IMR-90 (cell line): ENCODE measurements around the gene RNF149. TPM values are rescaled to one million over a fixed set of nuclear protein-coding genes. Genes with fewer than 3 reads are reported as not detected.

Experiments
- ATAC-seq: fragments of 200-7000 bp; cut with Tn5 transposase; 2 replicates; pipeline ENCODE4 v1.9.1; 2020; ENCODE audit warnings: low read depth, mild to moderate bottlenecking, moderate library complexity
- BruUV-seq: library from RNA; stranded (reverse); fragments of 400-500 nt; replicated peaks from 2 replicates; lab custom pipeline; 2021; lab: Mats Ljungman, UMichigan
- CTCF ChIA-PET: fragments of 300-600 bp; formaldehyde crosslinking; extraction: SDS; loops from one replicate; lab custom pipeline; 2021; ENCODE audit warnings: antibody characterized with exemption; lab: Yijun Ruan, JAX
- POLR2A ChIA-PET: fragments of 300-600 bp; sonication (Branson Sonifier 250); formaldehyde crosslinking; loops from one replicate; lab custom pipeline; 2022; ENCODE audit warnings: antibody characterized with exemption; ENCODE audit not compliant: unreplicated experiment; lab: Charles Lee
- DNase-seq: peaks from one replicate; pipeline ENCODE4 v3.0.0; 2013
- H2AFZ ChIP-seq: replicated peaks from 2 replicates; pipeline ENCODE3; 2013; ENCODE audit warnings: low read length, mild to moderate bottlenecking; ENCODE audit not compliant: poor library complexity
- H2AK5ac ChIP-seq: 2 replicates; pipeline ENCODE4 v1.6.1; 2013; ENCODE audit warnings: low read depth, low read length, inconsistent platforms
- H2AK9ac ChIP-seq: replicated peaks from 2 replicates; pipeline ENCODE3; 2013; ENCODE audit warnings: mild to moderate bottlenecking, low read depth, low read length, moderate library complexity; ENCODE audit not compliant: poor library complexity
- H2BK120ac ChIP-seq: 2 replicates; pipeline ENCODE4 v1.6.1; 2013; ENCODE audit warnings: low read depth, low read length, inconsistent platforms
- H2BK15ac ChIP-seq: 3 replicates; pipeline ENCODE4 v1.6.1; 2013; ENCODE audit warnings: low read depth, low read length, inconsistent platforms
- H2BK20ac ChIP-seq: 2 replicates; pipeline ENCODE4 v1.6.1; 2013; ENCODE audit warnings: low read depth, mild to moderate bottlenecking, inconsistent platforms, low read length, moderate library complexity
- H2BK5ac ChIP-seq: 2 replicates; pipeline ENCODE4 v1.6.1; 2013; ENCODE audit warnings: mild to moderate bottlenecking, low read depth, low read length, inconsistent platforms; ENCODE audit not compliant: poor library complexity, severe bottlenecking
- H3K14ac ChIP-seq: replicated peaks from 2 replicates; pipeline ENCODE4 v1.6.1; 2013; ENCODE audit warnings: low read depth, low read length, inconsistent platforms
- H3K18ac ChIP-seq: 2 replicates; pipeline ENCODE4 v1.6.1; 2013; ENCODE audit warnings: low read depth, low read length, control low read depth
- H3K23ac ChIP-seq: 2 replicates; pipeline ENCODE4 v1.6.1; 2013; ENCODE audit warnings: low read depth, low read length, inconsistent platforms
- H3K27ac ChIP-seq: 2 replicates; pipeline ENCODE4 v1.5.1; 2013; ENCODE audit warnings: mild to moderate bottlenecking, control low read depth, low read length; ENCODE audit not compliant: insufficient read depth
- H3K27me3 ChIP-seq: 2 replicates; pipeline ENCODE4 v1.6.1; 2013; ENCODE audit warnings: low read length; ENCODE audit not compliant: control insufficient read depth, insufficient read depth
- H3K36me3 ChIP-seq: 2 replicates; pipeline ENCODE4 v1.6.1; 2013; ENCODE audit warnings: low read length, mixed read lengths; ENCODE audit not compliant: control insufficient read depth, insufficient read depth
- H3K4ac ChIP-seq: 2 replicates; pipeline ENCODE4 v1.6.1; 2013; ENCODE audit warnings: low read depth, low read length, inconsistent platforms
- H3K4me1 ChIP-seq: 2 replicates; pipeline ENCODE4 v1.6.1; 2013; ENCODE audit warnings: low read length, mixed read lengths; ENCODE audit not compliant: control insufficient read depth, insufficient read depth
- H3K4me2 ChIP-seq: 2 replicates; pipeline ENCODE4 v1.6.1; 2013; ENCODE audit warnings: low read depth, mild to moderate bottlenecking, control low read depth, low read length, moderate library complexity
- H3K4me3 ChIP-seq: 2 replicates; pipeline ENCODE4 v1.5.1; 2013; ENCODE audit warnings: low read depth, mild to moderate bottlenecking, control low read depth, low read length, moderate library complexity; ENCODE audit not compliant: insufficient read depth
- H3K56ac ChIP-seq: 2 replicates; pipeline ENCODE4 v1.6.1; 2013; ENCODE audit warnings: low read length, inconsistent platforms; ENCODE audit not compliant: insufficient read depth; ENCODE audit errors: extremely low read depth
- H3K79me1 ChIP-seq, 2 experiments: 2 replicates each; pipeline ENCODE4 v1.6.1; 2013; ENCODE audit warnings: low read length in 2 of 2, inconsistent platforms in 1 of 2, low read depth in 1 of 2
- H3K9ac ChIP-seq: 2 replicates; pipeline ENCODE4 v1.6.1; 2013; ENCODE audit warnings: low read depth, low read length, control low read depth
- H3K9me1 ChIP-seq: 2 replicates; pipeline ENCODE4 v1.6.1; 2013; ENCODE audit warnings: low read length, inconsistent platforms; ENCODE audit not compliant: insufficient read depth
- H3K9me3 ChIP-seq: 2 replicates; pipeline ENCODE4 v1.6.1; 2013; ENCODE audit warnings: low read length; ENCODE audit not compliant: control insufficient read depth, insufficient read depth
- H4K20me1 ChIP-seq: 2 replicates; pipeline ENCODE4 v1.6.1; 2013; ENCODE audit warnings: low read length, inconsistent platforms; ENCODE audit not compliant: insufficient read depth
- H4K5ac ChIP-seq: 2 replicates; pipeline ENCODE4 v1.6.1; 2013; ENCODE audit warnings: mild to moderate bottlenecking, low read depth, low read length, control low read depth
- H4K8ac ChIP-seq, 2 experiments: 2 replicates each; pipeline ENCODE4 v1.6.1; 2013; ENCODE audit warnings: low read depth in 2 of 2, low read length in 2 of 2, control low read depth in 1 of 2, inconsistent platforms in 1 of 2
- H4K91ac ChIP-seq: 2 replicates; pipeline ENCODE4 v1.6.1; 2013; ENCODE audit warnings: low read depth, low read length, inconsistent platforms; ENCODE audit not compliant: insufficient read depth
- BHLHE40 ChIP-seq: fragments of 150-350 bp; IDR thresholded peaks from 2 replicates; pipeline ENCODE4 v1.6.1; 2016; ENCODE audit warnings: mild to moderate bottlenecking, low read depth, low read length
- CEBPB ChIP-seq: IDR thresholded peaks from 2 replicates; pipeline ENCODE4 v1.6.1; 2012; ENCODE audit warnings: low read depth, low read length, improper control_type of control experiment
- CHD1 ChIP-seq: IDR thresholded peaks from 2 replicates; pipeline ENCODE4 v1.6.1; 2012; ENCODE audit warnings: low read depth, low read length, improper control_type of control experiment
- MAFK ChIP-seq: IDR thresholded peaks from 2 replicates; pipeline ENCODE4 v1.6.1; 2012; ENCODE audit warnings: low read depth, low read length, improper control_type of control experiment
- MAZ ChIP-seq: IDR thresholded peaks from 2 replicates; pipeline ENCODE4 v1.6.1; 2012; ENCODE audit warnings: low read depth, mild to moderate bottlenecking, low read length, improper control_type of control experiment, moderate library complexity, borderline replicate concordance
- MXI1 ChIP-seq: IDR thresholded peaks from 2 replicates; pipeline ENCODE4 v1.6.1; 2012; ENCODE audit warnings: low read depth, mild to moderate bottlenecking, low read length, moderate library complexity, borderline replicate concordance
- NFE2L2 ChIP-seq: fragments of 150-350 bp; IDR thresholded peaks from 2 replicates; pipeline ENCODE4 v1.6.1; 2016; ENCODE audit warnings: low read depth, mild to moderate bottlenecking, low read length
- RAD21 ChIP-seq: IDR thresholded peaks from 2 replicates; pipeline ENCODE4 v1.6.1; 2012; ENCODE audit warnings: low read length, improper control_type of control experiment
- RCOR1 ChIP-seq: IDR thresholded peaks from 2 replicates; pipeline ENCODE4 v1.6.1; 2012; ENCODE audit warnings: mild to moderate bottlenecking, low read length, improper control_type of control experiment; ENCODE audit not compliant: insufficient replicate concordance
- RFX5 ChIP-seq: IDR thresholded peaks from 2 replicates; pipeline ENCODE4 v1.8.0; 2012; ENCODE audit warnings: low read depth, mild to moderate bottlenecking, low read length, moderate library complexity
- SMC3 ChIP-seq: fragments of 150-350 bp; IDR thresholded peaks from 2 replicates; pipeline ENCODE4 v1.6.1; 2016; ENCODE audit warnings: low read depth, mild to moderate bottlenecking, antibody characterized with exemption, low read length, moderate library complexity
- USF2 ChIP-seq: fragments of 150-350 bp; IDR thresholded peaks from 2 replicates; pipeline ENCODE4 v1.6.1; 2017; ENCODE audit warnings: mild to moderate bottlenecking, antibody characterized with exemption, low read length, low read depth
- WGBS, 2 experiments: methylation state at CpG; one replicate each; pipeline versions ENCODE4 v1.1.5 to v1.1.7; 2013; ENCODE audit warnings: missing lambda C conversion rate in 2 of 2; ENCODE audit not compliant: insufficient read length in 1 of 2; ENCODE audit errors: extremely low coverage in 2 of 2; 5-methylcytosine and 5-hydroxymethylcytosine counted together
- dilution Hi-C: fragments of 300-500 bp; cut with HindIII; formaldehyde crosslinking; loops from one replicate; pipeline ENCODE4 v1.14.3; 2018; ENCODE audit warnings: low sequenced_read_pairs; ENCODE audit not compliant: unreplicated experiment
- in situ Hi-C: fragments of 300-500 bp; cut with MboI; formaldehyde crosslinking; loops from 3 replicates; pipeline ENCODE4 v1.14.3; 2019; ENCODE audit warnings: low sequenced_read_pairs, inconsistent platforms, mixed read lengths
- intact Hi-C: fragments of 100-400 bp; cut with micrococcal nuclease; formaldehyde crosslinking; loops from 2 replicates; pipeline ENCODE4 v1.10.0; 2022
- polyA plus RNA-seq, 3 experiments: library from polyadenylated mRNA; depleted of rRNA; stranded (reverse); fragments of >200 nt; gene quantifications; 2 replicates each; pipeline ENCODE4 v1.2.3, GENCODE V29; 2012; ENCODE audit warnings: low replicate concordance in 1 of 3
- total RNA-seq: library from RNA; depleted of rRNA; stranded (reverse); fragments of >200 nt; gene quantifications from 2 replicates; pipeline ENCODE4 v1.2.3, GENCODE V29; 2012
- TF ChIP-seq, protein P1 (sequence below): fragments of 150-350 bp; IDR thresholded peaks from 2 replicates; pipeline ENCODE4 v1.6.1; 2016; ENCODE audit warnings: low read depth, mild to moderate bottlenecking, low read length, moderate library complexity, borderline replicate concordance

RNF149 gene
- total and polyA plus RNA-seq, 2 of the 4 experiments (the other 2 are of a cell fraction), result 14.5 to 18.6 TPM

GRCh38 chr2:101303688-101304087 is 4.8 kb downstream of the RNF149 start:
- H2AK9ac ChIP-seq, result no peak overlapping the region
- H3K79me1 ChIP-seq, result peaks cover 23 to 86% of the 10 kb centered on the region in 2 experiments
- TF ChIP-seq NFE2L2, result no peak
- no peak for TF ChIP-seq RCOR1
- TF ChIP-seq, protein P1, sequence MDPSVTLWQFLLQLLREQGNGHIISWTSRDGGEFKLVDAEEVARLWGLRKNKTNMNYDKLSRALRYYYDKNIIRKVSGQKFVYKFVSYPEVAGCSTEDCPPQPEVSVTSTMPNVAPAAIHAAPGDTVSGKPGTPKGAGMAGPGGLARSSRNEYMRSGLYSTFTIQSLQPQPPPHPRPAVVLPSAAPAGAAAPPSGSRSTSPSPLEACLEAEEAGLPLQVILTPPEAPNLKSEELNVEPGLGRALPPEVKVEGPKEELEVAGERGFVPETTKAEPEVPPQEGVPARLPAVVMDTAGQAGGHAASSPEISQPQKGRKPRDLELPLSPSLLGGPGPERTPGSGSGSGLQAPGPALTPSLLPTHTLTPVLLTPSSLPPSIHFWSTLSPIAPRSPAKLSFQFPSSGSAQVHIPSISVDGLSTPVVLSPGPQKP, result no peak
- no peak for TF ChIP-seq RFX5
- no peak for TF ChIP-seq CHD1
- TF ChIP-seq RAD21, result no peak
- no peak for TF ChIP-seq MXI1
- no peak for TF ChIP-seq CEBPB
- TF ChIP-seq MAFK, result no peak
- no peak for TF ChIP-seq MAZ
- no peak for TF ChIP-seq SMC3
- TF ChIP-seq BHLHE40, result no peak
- no peak for TF ChIP-seq USF2
- in situ Hi-C loops, result no loop called here
- peaks cover 10% of the 10 kb centered on the region for H3K4me1 ChIP-seq
- H4K5ac ChIP-seq, result no peak overlapping the region
- H3K4me3 ChIP-seq, result no peak overlapping the region
- no peak overlapping the region for H3K4me2 ChIP-seq
- H3K4ac ChIP-seq, result no peak overlapping the region
- BruUV-seq, result no TSS peak
- no peak overlapping the region for H3K18ac ChIP-seq
- H3K27me3 ChIP-seq, result no peaks in the 10 kb centered on the region
- H2BK120ac ChIP-seq, result no peak overlapping the region
- no peak overlapping the region for H4K8ac ChIP-seq
- H2AFZ ChIP-seq, result no peak overlapping the region
- H3K23ac ChIP-seq, result no peak overlapping the region
- intact Hi-C loops, result no loop called here
- ATAC-seq (no peak), DNase-seq (no peak)
- no peak overlapping the region for H2BK15ac ChIP-seq
- H3K9me1 ChIP-seq, result peaks cover 21% of the 10 kb centered on the region
- H4K91ac ChIP-seq, result no peak overlapping the region
- no peak overlapping the region for H3K56ac ChIP-seq
- no peak overlapping the region for H2BK20ac ChIP-seq
- H4K20me1 ChIP-seq, result peaks cover 79% of the 10 kb centered on the region
- no peak overlapping the region for H3K14ac ChIP-seq
- CTCF ChIA-PET, result no interaction called here
- peaks cover 3% of the 10 kb centered on the region; the same call in 1 of the 2 replicates for H3K36me3 ChIP-seq
- POLR2A ChIA-PET, result no interaction called here
- H3K9me3 ChIP-seq, result no peaks in the 10 kb centered on the region
- no peak overlapping the region for H2BK5ac ChIP-seq
- no peak overlapping the region for H3K9ac ChIP-seq
- dilution Hi-C loops, result no loop called here
- WGBS, 2 experiments, result no CpG with 5 or more reads among the region's 1 CpG
- H3K27ac ChIP-seq, result no peak overlapping the region
- no peak overlapping the region for H2AK5ac ChIP-seq
